Measurements from ENCODE around the gene PTPA. TPM values are rescaled to one million over a fixed set of nuclear protein-coding genes. Genes with fewer than 3 reads are reported as not detected.

The PTPA gene
- polyA plus RNA-seq, 3 donors = 11.7 to 38.5 (median 12.4) TPM

DNA sequence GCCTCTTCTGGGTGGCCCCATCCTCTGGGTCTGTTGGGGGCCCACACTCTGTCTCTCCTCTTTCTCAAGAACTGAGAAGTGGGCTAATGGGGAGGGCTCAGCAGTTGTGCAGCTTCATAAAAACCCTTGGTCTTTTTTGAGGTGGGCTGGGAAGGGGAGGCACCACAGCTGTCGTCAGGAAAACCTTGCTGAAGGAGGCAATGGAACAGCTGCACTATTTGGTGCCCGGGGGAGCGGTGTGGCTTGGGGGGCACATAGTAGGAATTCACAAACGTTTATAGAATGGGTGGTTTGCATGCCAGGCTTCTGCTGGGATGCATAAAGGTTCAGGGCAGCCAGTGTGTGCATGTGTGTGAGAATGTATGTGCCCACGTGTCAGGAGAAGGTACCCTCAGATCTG, 70.0 kb downstream of the PTPA start:
- Histone ChIP-seq H3K9me3 (replicated peaks in 1 of 2; ENCODE audit: control insufficient read depth in 1 of 2, insufficient read depth in 1 of 2, low read length in 2 of 2) (no peaks in the 10 kb centered on the region), H4K20me1 (ENCODE audit: insufficient read depth, low read length) (peaks cover 17% of the 10 kb centered on the region), H2AFZ (ENCODE audit: insufficient read depth, low read depth, low read length, poor library complexity, severe bottlenecking) (no peak overlapping the region), H3K27me3 (ENCODE audit: control insufficient read depth in 2 of 2, insufficient read depth in 2 of 2, low read length in 2 of 2) (no peaks in the 10 kb centered on the region), H3K9ac (ENCODE audit: insufficient read depth, low read length, poor library complexity, severe bottlenecking) (no peak overlapping the region), H3K4me1 (ENCODE audit: control insufficient read depth in 1 of 2, insufficient read depth in 2 of 2, low read length in 2 of 2) (peaks cover 7 to 10% of the 10 kb centered on the region in 2 donors), H3K27ac (ENCODE audit: low read depth in 1 of 2, low read length in 2 of 2) (no peak overlapping the region), H3K4me2 (replicated peaks; ENCODE audit: extremely low read depth, low read length, poor library complexity, severe bottlenecking) (no peak overlapping the region), H3K79me2 (ENCODE audit: insufficient read depth, low read length) (peaks cover 14% of the 10 kb centered on the region), H3K4me3 (replicated peaks in 1 of 3; ENCODE audit: low read depth in 2 of 3, low read length in 3 of 3) (no peak overlapping the region), H3K36me3 (replicated peaks in 1 of 2; ENCODE audit: control insufficient read depth in 1 of 2, insufficient read depth in 2 of 2, low read length in 2 of 2) (no peaks in the 10 kb centered on the region)
- H3K36me3 Mint-ChIP-seq = no peaks in the 10 kb centered on the region
- no peak for DNase-seq
- intact Hi-C loops (cut with micrococcal nuclease) = no loop called here
- TF ChIP-seq, protein P1, sequence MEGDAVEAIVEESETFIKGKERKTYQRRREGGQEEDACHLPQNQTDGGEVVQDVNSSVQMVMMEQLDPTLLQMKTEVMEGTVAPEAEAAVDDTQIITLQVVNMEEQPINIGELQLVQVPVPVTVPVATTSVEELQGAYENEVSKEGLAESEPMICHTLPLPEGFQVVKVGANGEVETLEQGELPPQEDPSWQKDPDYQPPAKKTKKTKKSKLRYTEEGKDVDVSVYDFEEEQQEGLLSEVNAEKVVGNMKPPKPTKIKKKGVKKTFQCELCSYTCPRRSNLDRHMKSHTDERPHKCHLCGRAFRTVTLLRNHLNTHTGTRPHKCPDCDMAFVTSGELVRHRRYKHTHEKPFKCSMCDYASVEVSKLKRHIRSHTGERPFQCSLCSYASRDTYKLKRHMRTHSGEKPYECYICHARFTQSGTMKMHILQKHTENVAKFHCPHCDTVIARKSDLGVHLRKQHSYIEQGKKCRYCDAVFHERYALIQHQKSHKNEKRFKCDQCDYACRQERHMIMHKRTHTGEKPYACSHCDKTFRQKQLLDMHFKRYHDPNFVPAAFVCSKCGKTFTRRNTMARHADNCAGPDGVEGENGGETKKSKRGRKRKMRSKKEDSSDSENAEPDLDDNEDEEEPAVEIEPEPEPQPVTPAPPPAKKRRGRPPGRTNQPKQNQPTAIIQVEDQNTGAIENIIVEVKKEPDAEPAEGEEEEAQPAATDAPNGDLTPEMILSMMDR (IDR thresholded peaks at IDR 0.05) = no peak
- 72% methylated on average over 5 of the region's 5 CpGs for WGBS (ENCODE audit: insufficient coverage)
- no peak overlapping the region for H3K27ac Mint-ChIP-seq
- H3K4me3 Mint-ChIP-seq = no peak overlapping the region
- no peaks in the 10 kb centered on the region for H3K9me3 Mint-ChIP-seq
- H3K27me3 Mint-ChIP-seq (ENCODE audit: low read depth in 3 of 3) = peaks cover 4 to 13% (median 8%) of the 10 kb centered on the region in 3 donors
- peaks cover 5% of the 10 kb centered on the region for H3K4me1 Mint-ChIP-seq

DNA sequence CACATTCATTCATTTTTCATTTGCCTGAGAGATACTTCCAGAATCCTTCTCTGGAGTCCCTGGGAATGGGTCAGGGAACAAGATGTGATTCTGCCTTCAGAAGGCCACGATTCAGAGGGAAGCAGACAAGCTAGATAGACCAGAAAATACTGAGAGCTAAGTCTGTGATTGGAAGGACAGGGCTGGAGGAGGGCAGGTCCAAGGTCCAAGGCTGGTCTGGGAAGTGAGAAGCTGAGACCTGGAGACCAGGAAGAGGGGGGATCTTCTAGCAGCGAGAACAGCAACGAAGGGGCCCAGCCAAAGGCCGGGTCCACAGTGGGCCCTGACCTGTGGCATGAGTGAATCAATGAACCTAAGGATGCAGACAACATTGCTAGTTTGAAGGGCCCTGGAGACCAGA, 70.9 kb downstream of the PTPA start:
- Histone ChIP-seq H3K79me2 (ENCODE audit: insufficient read depth, low read length) (peaks cover 6% of the 10 kb centered on the region), H3K36me3 (replicated peaks in 1 of 2; ENCODE audit: control insufficient read depth in 1 of 2, insufficient read depth in 2 of 2, low read length in 2 of 2) (no peaks in the 10 kb centered on the region), H3K9ac (ENCODE audit: insufficient read depth, low read length, poor library complexity, severe bottlenecking) (no peak overlapping the region), H3K27me3 (ENCODE audit: control insufficient read depth in 2 of 2, insufficient read depth in 2 of 2, low read length in 2 of 2) (no peaks in the 10 kb centered on the region), H3K4me3 (replicated peaks in 1 of 3; ENCODE audit: low read depth in 2 of 3, low read length in 3 of 3) (no peak overlapping the region), H3K4me1 (ENCODE audit: control insufficient read depth in 1 of 2, insufficient read depth in 2 of 2, low read length in 2 of 2) (peaks cover 7 to 10% of the 10 kb centered on the region in 2 donors), H3K27ac (ENCODE audit: low read depth in 1 of 2, low read length in 2 of 2) (no peak overlapping the region), H2AFZ (ENCODE audit: insufficient read depth, low read depth, low read length, poor library complexity, severe bottlenecking) (no peak overlapping the region), H3K4me2 (replicated peaks; ENCODE audit: extremely low read depth, low read length, poor library complexity, severe bottlenecking) (no peak overlapping the region), H3K9me3 (replicated peaks in 1 of 2; ENCODE audit: control insufficient read depth in 1 of 2, insufficient read depth in 1 of 2, low read length in 2 of 2) (peaks cover 0 to 4% of the 10 kb centered on the region in 2 donors), H4K20me1 (ENCODE audit: insufficient read depth, low read length) (peaks cover 10% of the 10 kb centered on the region)
- Mint-ChIP-seq H3K4me1 (peaks cover 5% of the 10 kb centered on the region), H3K27me3 (ENCODE audit: low read depth in 3 of 3) (peaks cover 4 to 13% (median 8%) of the 10 kb centered on the region in 3 donors), H3K27ac (no peak overlapping the region), H3K4me3 (no peak overlapping the region), H3K36me3 (no peaks in the 10 kb centered on the region), H3K9me3 (peaks cover 0 to 6% (median 3%) of the 10 kb centered on the region in 7 donors)
- no peak for DNase-seq
- WGBS (ENCODE audit: insufficient coverage) = 95% methylated on average over 4 of the region's 4 CpGs
- intact Hi-C loops (cut with micrococcal nuclease) = no loop called here
- TF ChIP-seq, protein P1 (IDR thresholded peaks at IDR 0.05) = no peak

Measured in CD14-positive monocyte (primary cell).